Spinal cord (tissue), 10 donors: ENCODE data around the gene KTI12. TPM values are rescaled to one million over a fixed set of nuclear protein-coding genes. Genes with fewer than 3 reads are reported as not detected.
"Not testable (repeated sequence)": the region's sequence is repeated elsewhere in the genome, so short reads cannot be mapped to it uniquely, and the experiment has no call there.

Experiments used
- DNase-seq, 6 donors: peaks; one replicate each; pipeline versions ENCODE4 v3.0.0 to v3.0.0-alpha.2; 2013 to 2015; ENCODE audit warnings: low spot score in 6 of 6, low read depth in 4 of 6
- H3K27ac ChIP-seq: one replicate; pipeline ENCODE4 v1.5.1; 2013; ENCODE audit warnings: low read depth, low read length, control low read depth
- H3K27me3 ChIP-seq: one replicate; pipeline ENCODE4 v1.6.1; 2013; ENCODE audit warnings: low read length; ENCODE audit not compliant: control insufficient read depth, insufficient read depth
- H3K36me3 ChIP-seq: one replicate; pipeline ENCODE4 v1.6.1; 2013; ENCODE audit warnings: low read length; ENCODE audit not compliant: control insufficient read depth, insufficient read depth
- H3K4me1 ChIP-seq: one replicate; pipeline ENCODE4 v1.6.1; 2013; ENCODE audit warnings: low read length; ENCODE audit not compliant: control insufficient read depth, insufficient read depth
- H3K4me3 ChIP-seq: one replicate; pipeline ENCODE4 v1.5.1; 2013; ENCODE audit warnings: low read depth, low read length, control low read depth
- H3K9me3 ChIP-seq: one replicate; pipeline ENCODE4 v1.6.1; 2013; ENCODE audit warnings: low read length; ENCODE audit not compliant: control insufficient read depth, insufficient read depth
- WGBS: methylation state at CpG from one replicate; pipeline ENCODE4 v1.1.5; 2013; ENCODE audit warnings: missing lambda C conversion rate; ENCODE audit not compliant: insufficient coverage; 5-methylcytosine and 5-hydroxymethylcytosine counted together
- polyA plus RNA-seq, 2 donors: library from polyadenylated mRNA; unstranded; fragments of 120-200 nt; gene quantifications; one replicate each; pipeline ENCODE4 v1.2.1, GENCODE V29; 2013; ENCODE audit not compliant: insufficient read length in 2 of 2
- total RNA-seq, 2 donors: library from RNA; depleted of rRNA in 1 of 2; stranded (reverse); fragments of 120-200 nt in 1 of 2; fragments of >200 nt in 1 of 2; gene quantifications; one replicate each; pipeline versions ENCODE4 v1.2.3 to v1.2.4, GENCODE V29; 2013 to 2014
- donor health status: healthy.

The KTI12 gene
- total and polyA plus RNA-seq, 4 donors: 5.6 to 7.0 (median 6.1) TPM

DNA sequence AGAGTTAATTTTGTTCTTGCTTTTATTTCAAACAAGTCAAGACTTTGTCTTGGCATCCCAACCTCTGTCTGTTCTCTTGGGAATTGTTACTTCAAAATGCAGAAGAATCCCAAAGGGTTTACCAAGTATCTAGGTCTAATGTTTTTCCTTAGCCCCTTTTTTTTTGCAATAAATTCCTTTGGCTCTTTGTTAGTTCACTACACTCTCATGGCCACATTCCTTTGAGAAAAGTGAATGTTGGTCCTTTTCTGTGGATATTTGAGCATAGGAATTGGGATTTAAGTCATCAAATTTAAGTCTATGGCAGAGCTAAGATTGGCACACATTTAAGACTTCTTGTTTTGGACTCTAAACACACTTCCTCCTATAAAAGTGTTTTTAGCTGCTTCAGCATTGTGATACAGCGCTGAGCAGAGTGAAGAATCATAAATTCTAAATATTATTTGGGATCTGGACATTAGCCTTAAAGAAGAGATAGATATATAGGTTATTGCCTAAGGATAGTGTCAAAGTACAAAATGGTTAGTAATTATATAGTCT lies 24.3 kb upstream of the KTI12 start:
- no peak for DNase-seq
- Histone ChIP-seq H3K36me3 (peaks cover 20% of the 10 kb centered on the region), H3K4me1 (peaks cover 8% of the 10 kb centered on the region), H3K27ac (no peak overlapping the region), H3K9me3 (no peaks in the 10 kb centered on the region), H3K27me3 (no peaks in the 10 kb centered on the region), H3K4me3 (no peak overlapping the region)
- no CpG with 5 or more reads among the region's 1 CpG for WGBS

GRCh38 chr1:52057255-52057654 lies 23.6 kb upstream of the KTI12 start:
- H3K27ac ChIP-seq: peak overlapping the region; percentile 96

DNA sequence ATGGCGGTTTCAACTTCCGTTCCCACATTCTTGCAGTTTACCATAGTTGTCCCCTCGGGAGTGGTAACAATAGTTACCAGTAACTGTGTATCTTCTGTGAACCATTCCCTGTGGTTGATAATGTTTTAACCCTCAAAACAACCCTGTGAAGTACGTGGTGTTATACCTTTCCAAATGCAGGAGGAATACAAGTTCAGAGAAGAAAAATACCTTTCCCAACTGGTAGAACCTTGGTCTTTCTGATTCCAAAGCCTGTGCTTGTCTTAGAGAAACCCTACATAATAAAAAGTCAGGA lies 23.3 kb upstream of the KTI12 start:
- H3K4me3 ChIP-seq: peak overlapping the region; percentile 82
- no CpG with 5 or more reads among the region's 4 CpGs for WGBS
- peak overlapping the region; percentile 96 for H3K27ac ChIP-seq
- H3K9me3 ChIP-seq: no peaks in the 10 kb centered on the region
- no peak for DNase-seq
- peaks cover 8% of the 10 kb centered on the region for H3K4me1 ChIP-seq
- H3K36me3 ChIP-seq: peaks cover 13% of the 10 kb centered on the region
- no peaks in the 10 kb centered on the region for H3K27me3 ChIP-seq

More at GRCh38 chr1:52057255-52057654, 23.6 kb upstream of the KTI12 start:
- Histone ChIP-seq H3K9me3 (no peaks in the 10 kb centered on the region), H3K36me3 (peaks cover 16% of the 10 kb centered on the region), H3K4me3 (peak overlapping the region; percentile 82), H3K27me3 (no peaks in the 10 kb centered on the region), H3K4me1 (peaks cover 8% of the 10 kb centered on the region)
- WGBS: no CpG with 5 or more reads among the region's 1 CpG
- DNase-seq: no peak

GRCh38 chr1:52056163-52056936 lies 22.7 kb upstream of the KTI12 start, which contains the start of gene BTF3L4:
TSS of gene BTF3L4 (plus strand) at chr1:52056295. CDS start at chr1:52059848, 3,553 bp downstream.
- Histone ChIP-seq H3K27me3 (no peaks in the 10 kb centered on the region), H3K36me3 (peaks cover 8% of the 10 kb centered on the region), H3K9me3 (no peaks in the 10 kb centered on the region), H3K4me3 (peak within 1 kb of the TSS; percentile 82), H3K4me1 (peaks cover 8% of the 10 kb centered on the region), H3K27ac (peak within 1 kb of the TSS; percentile 96)
- 0% methylated on average over 53 of the region's 54 CpGs for WGBS
- DNase-seq: peak; percentile 38 to 99 (median 88)

- DNase-seq: peak in 2 of 6 donors; percentile 22 to 54
- Histone ChIP-seq H3K4me1 (peaks cover 8% of the 10 kb centered on the region), H3K27me3 (no peaks in the 10 kb centered on the region), H3K4me3 (peak overlapping the region; percentile 82), H3K36me3 (peaks cover 4% of the 10 kb centered on the region), H3K27ac (peak overlapping the region; percentile 96), H3K9me3 (no peaks in the 10 kb centered on the region)
- 0% methylated on average over 12 of the region's 12 CpGs for WGBS
Observed at GRCh38 chr1:52055866-52056162, 22.2 kb upstream of the KTI12 start.

GRCh38 chr1:52055066-52055865 lies 21.7 kb upstream of the KTI12 start, which contains the start of gene TXNDC12:
TSS of gene TXNDC12 (minus strand) at chr1:52055191. CDS start at chr1:52055096, 95 bp downstream.
- Histone ChIP-seq H3K36me3 (no peaks in the 10 kb centered on the region), H3K27me3 (no peaks in the 10 kb centered on the region), H3K4me1 (peaks cover 8% of the 10 kb centered on the region), H3K4me3 (peak within 1 kb of the TSS; percentile 82), H3K9me3 (no peaks in the 10 kb centered on the region), H3K27ac (peak within 1 kb of the TSS; percentile 96)
- WGBS: 0% methylated on average over 18 of the region's 45 CpGs
- DNase-seq: peak; percentile 72 to 97 (median 83)

DNA sequence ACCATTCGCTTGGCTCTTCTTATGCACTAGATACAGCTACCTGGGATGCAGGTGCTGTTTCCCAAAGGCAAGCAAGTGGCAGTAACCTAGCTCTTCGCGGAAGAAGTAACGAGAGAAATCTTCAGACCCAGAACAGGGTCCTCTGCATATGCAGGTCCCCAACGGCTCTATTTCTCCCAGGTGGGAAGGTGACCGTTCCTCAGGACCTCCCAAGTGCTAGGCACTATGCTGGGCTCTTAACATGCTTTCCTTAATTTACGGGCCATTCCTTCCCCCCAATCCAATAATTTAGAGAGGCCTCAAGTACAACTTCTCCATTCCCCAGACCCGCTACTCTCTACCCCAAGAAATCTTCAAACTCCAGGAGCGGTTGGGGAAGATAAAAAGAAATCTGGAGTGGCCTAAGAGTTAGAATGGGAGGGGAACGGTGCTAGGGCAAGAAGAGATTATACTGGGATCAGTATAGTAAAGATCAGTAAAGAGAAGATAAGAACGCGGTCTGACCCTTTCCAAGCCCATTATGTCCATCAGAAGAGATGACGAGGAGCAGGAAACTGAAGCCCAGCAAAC lies 21.0 kb upstream of the KTI12 start:
- peaks cover 8% of the 10 kb centered on the region for H3K4me1 ChIP-seq
- WGBS: 2% methylated on average over 10 of the region's 13 CpGs
- H3K27ac ChIP-seq: peak overlapping the region; percentile 96
- H3K27me3 ChIP-seq: no peaks in the 10 kb centered on the region
- DNase-seq: peak in 1 of 6 donors; percentile 22
- peak overlapping the region; percentile 82 for H3K4me3 ChIP-seq
- no peaks in the 10 kb centered on the region for H3K36me3 ChIP-seq
- H3K9me3 ChIP-seq: no peaks in the 10 kb centered on the region

DNA sequence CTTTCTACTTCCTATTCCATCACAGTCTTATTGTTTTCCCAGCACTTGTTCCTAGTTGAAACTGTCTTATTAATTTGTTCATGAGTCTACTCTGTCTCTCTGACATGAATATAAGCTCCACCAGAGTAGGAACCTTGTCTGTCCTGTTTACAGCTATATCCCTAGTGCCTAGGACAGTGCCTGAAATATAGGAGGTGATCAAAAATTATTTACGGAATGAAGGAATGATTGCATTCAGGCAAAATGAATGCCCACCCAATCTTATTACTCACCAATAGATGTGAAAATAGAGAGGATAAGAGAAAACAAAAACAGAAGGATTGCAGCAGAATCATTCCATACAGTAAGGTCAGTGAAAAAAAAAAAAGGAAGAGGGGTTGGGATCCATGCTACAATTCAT lies 20.3 kb upstream of the KTI12 start:
- Histone ChIP-seq H3K36me3 (no peaks in the 10 kb centered on the region), H3K4me1 (peaks cover 8% of the 10 kb centered on the region), H3K27me3 (no peaks in the 10 kb centered on the region), H3K4me3 (no peak overlapping the region), H3K27ac (no peak overlapping the region), H3K9me3 (no peaks in the 10 kb centered on the region)
- no peak for DNase-seq
- WGBS: no CpG with 5 or more reads among the region's 1 CpG

- H3K4me3 ChIP-seq, H3K27ac ChIP-seq, H3K9me3 ChIP-seq, DNase-seq, H3K4me1 ChIP-seq, H3K27me3 ChIP-seq, H3K36me3 ChIP-seq: not testable (repeated sequence)
- WGBS: 100% methylated on average over 1 of the region's 4 CpGs
Observed at GRCh38 chr1:52049337-52049736, 15.7 kb upstream of the KTI12 start.
